NCI-H146 (cell line): ENCODE data around the gene CABLES1.
"Not testable (repeated sequence)": the region's sequence is repeated elsewhere in the genome, so short reads cannot be mapped to it uniquely, and the experiment has no call there.

Experiments
- DNase-seq: peaks from one replicate; lab custom pipeline; 2025; lab: John Stamatoyannopoulos, UW

CABLES1 gene

GRCh38 chr18:23142251-23142929 is 7.1 kb downstream of the CABLES1 start:
- no peak for DNase-seq

- no peak for DNase-seq
Observed at GRCh38 chr18:23143016-23143814, 7.9 kb downstream of the CABLES1 start.

- DNase-seq, result no peak
Observed at GRCh38 chr18:23143815-23144261, 8.6 kb downstream of the CABLES1 start.

GRCh38 chr18:23144640-23145039 is 9.4 kb downstream of the CABLES1 start:
- no peak for DNase-seq

GRCh38 chr18:23145621-23146020 is 10.3 kb downstream of the CABLES1 start:
- no peak for DNase-seq

- no peak for DNase-seq
Observed at GRCh38 chr18:23146861-23147469, 11.7 kb downstream of the CABLES1 start.

- no peak for DNase-seq
Observed at GRCh38 chr18:23148382-23148781, 13.1 kb downstream of the CABLES1 start.

GRCh38 chr18:23149570-23149969 is 14.3 kb downstream of the CABLES1 start:
- no peak for DNase-seq

GRCh38 chr18:23151414-23152099 is 16.3 kb downstream of the CABLES1 start:
- no peak for DNase-seq

- no peak for DNase-seq
Observed at GRCh38 chr18:23154030-23154429, 18.7 kb downstream of the CABLES1 start.

- DNase-seq, result no peak
Observed at GRCh38 chr18:23154823-23155500, 19.7 kb downstream of the CABLES1 start.

- no peak for DNase-seq
Observed at GRCh38 chr18:23155537-23155936, 20.3 kb downstream of the CABLES1 start.

- no peak for DNase-seq
Observed at GRCh38 chr18:23156134-23156533, 20.8 kb downstream of the CABLES1 start.

- DNase-seq, result no peak
Observed at GRCh38 chr18:23158058-23158457, 22.8 kb downstream of the CABLES1 start.

- DNase-seq, result not testable (repeated sequence)
Observed at GRCh38 chr18:23158884-23159283, 23.6 kb downstream of the CABLES1 start.

GRCh38 chr18:23159344-23159743 is 24.1 kb downstream of the CABLES1 start:
- DNase-seq, result no peak

- DNase-seq, result no peak
Observed at GRCh38 chr18:23162473-23162872, 27.2 kb downstream of the CABLES1 start.

GRCh38 chr18:23163786-23164533 is 28.7 kb downstream of the CABLES1 start:
- no peak for DNase-seq

- no peak for DNase-seq
Observed at GRCh38 chr18:23165271-23166068, 30.2 kb downstream of the CABLES1 start.

- DNase-seq, result no peak
Observed at GRCh38 chr18:23166891-23167541, 31.7 kb downstream of the CABLES1 start.
